H1 (cell line): ENCODE results near the gene SPATA33. TPM values are rescaled to one million over a fixed set of nuclear protein-coding genes. Genes with fewer than 3 reads are reported as not detected.

ENCODE experiments used
- CTCF ChIA-PET: fragments of 300-600 bp; sonication (Branson Sonifier 250); formaldehyde crosslinking; loops from one replicate; lab custom pipeline; 2021; ENCODE audit not compliant: partially characterized antibody; lab: Charles Lee
- POLR2A ChIA-PET: fragments of 300-600 bp; sonication (Branson Sonifier 250); formaldehyde crosslinking; loops from one replicate; lab custom pipeline; 2021; ENCODE audit warnings: inconsistent platforms; ENCODE audit not compliant: partially characterized antibody; lab: Charles Lee
- DNase-seq, 2 experiments: peaks; one replicate each; pipeline versions ENCODE4 v3.0.0 to v3.0.0-alpha.2; 2010 to 2022; ENCODE audit warnings: low spot score in 2 of 2, low read depth in 1 of 2, mixed read lengths in 1 of 2
- FAIRE-seq: peaks from 2 replicates; lab custom pipeline; 2011; peaks lifted over from hg19 to GRCh38; lab: Jason Lieb, UNC
- H2AFZ ChIP-seq: 2 replicates; pipeline ENCODE4 v1.8.1; 2012; ENCODE audit warnings: low read length, inconsistent platforms
- H2AK5ac ChIP-seq: 2 replicates; pipeline ENCODE4 v1.6.1; 2013; ENCODE audit warnings: low read depth, low read length
- H2BK120ac ChIP-seq: replicated peaks from 2 replicates; pipeline ENCODE3; 2013; ENCODE audit warnings: low read depth, low read length, inconsistent platforms
- H2BK12ac ChIP-seq: 2 replicates; pipeline ENCODE4 v1.6.1; 2013; ENCODE audit warnings: low read depth, low read length
- H2BK15ac ChIP-seq: 2 replicates; pipeline ENCODE4 v1.6.1; 2013; ENCODE audit warnings: low read length
- H2BK20ac ChIP-seq: 2 replicates; pipeline ENCODE4 v1.6.1; 2013; ENCODE audit warnings: low read length
- H2BK5ac ChIP-seq: 2 replicates; pipeline ENCODE4 v1.6.1; 2013; ENCODE audit warnings: low read depth, low read length
- H3K14ac ChIP-seq: 2 replicates; pipeline ENCODE4 v1.6.1; 2013; ENCODE audit warnings: inconsistent platforms; ENCODE audit not compliant: insufficient read length
- H3K18ac ChIP-seq: 2 replicates; pipeline ENCODE4 v1.6.1; 2013; ENCODE audit warnings: low read length; ENCODE audit errors: extremely low read depth
- H3K23ac ChIP-seq: 2 replicates; pipeline ENCODE4 v1.6.1; 2013; ENCODE audit warnings: inconsistent platforms; ENCODE audit not compliant: insufficient read length
- H3K23me2 ChIP-seq: 2 replicates; pipeline ENCODE4 v1.6.1; 2013; ENCODE audit warnings: low read depth, low read length
- H3K27ac ChIP-seq: 2 replicates; pipeline ENCODE4 v1.6.1; 2011; ENCODE audit warnings: low read depth, low read length, inconsistent platforms
- H3K27me3 ChIP-seq, 4 experiments: replicated peaks in 1 of 4; 1 replicate in 1 of 4; 2 replicates in 3 of 4; pipeline versions ENCODE4 v1.6.1 to v1.8.1; 2011 to 2013; ENCODE audit warnings: low read length in 3 of 4, mild to moderate bottlenecking in 3 of 4, inconsistent platforms in 2 of 4, mixed read lengths in 2 of 4, moderate library complexity in 1 of 4; ENCODE audit not compliant: control insufficient read depth in 3 of 4, insufficient read depth in 3 of 4; ENCODE audit errors: extremely low read depth in 1 of 4
- H3K36me3 ChIP-seq, 4 experiments: 2 replicates each; pipeline versions ENCODE4 v1.6.1 to v1.8.1; 2011 to 2013; ENCODE audit warnings: mild to moderate bottlenecking in 4 of 4, low read length in 3 of 4, moderate library complexity in 2 of 4, control low read depth in 1 of 4, inconsistent platforms in 1 of 4; ENCODE audit not compliant: insufficient read depth in 4 of 4, control insufficient read depth in 2 of 4
- H3K4ac ChIP-seq: replicated peaks from 2 replicates; pipeline ENCODE3; 2013; ENCODE audit warnings: low read length, low read depth, mixed read lengths, inconsistent platforms; ENCODE audit not compliant: insufficient read length
- H3K4me1 ChIP-seq, 4 experiments: replicated peaks in 1 of 4; 1 replicate in 1 of 4; 2 replicates in 3 of 4; pipeline versions ENCODE4 v1.6.1 to v1.8.1; 2011 to 2013; ENCODE audit warnings: low read length in 3 of 4, inconsistent platforms in 2 of 4, mixed read lengths in 1 of 4; ENCODE audit not compliant: insufficient read depth in 4 of 4, control insufficient read depth in 3 of 4
- H3K4me2 ChIP-seq, 2 experiments: 2 replicates each; pipeline versions ENCODE4 v1.6.1 to v1.8.1; 2011 to 2013; ENCODE audit warnings: low read depth in 2 of 2, low read length in 2 of 2, control low read depth in 1 of 2, inconsistent platforms in 1 of 2, mild to moderate bottlenecking in 1 of 2; ENCODE audit not compliant: insufficient read depth in 1 of 2
- H3K4me3 ChIP-seq, 4 experiments: fragments of 200-600, 300-600 bp in 1 of 4; sonication (generic), shearing (Covaris generic), sonication (Bioruptor Twin) in 1 of 4; 2 replicates each; pipeline versions ENCODE4 v1.5.1 to v1.8.1; 2011 to 2016; ENCODE audit warnings: low read length in 4 of 4, low read depth in 3 of 4, control low read depth in 2 of 4, inconsistent platforms in 2 of 4, mild to moderate bottlenecking in 2 of 4, mixed read lengths in 1 of 4, moderate library complexity in 1 of 4; ENCODE audit not compliant: insufficient read depth in 2 of 4; ENCODE audit errors: extremely low read depth in 1 of 4
- H3K56ac ChIP-seq: replicated peaks from 2 replicates; pipeline ENCODE3; 2013; ENCODE audit warnings: low read depth, mild to moderate bottlenecking, mixed read lengths, low read length, inconsistent platforms; ENCODE audit not compliant: insufficient read length
- H3K79me1 ChIP-seq: 2 replicates; pipeline ENCODE4 v1.6.1; 2013; ENCODE audit warnings: low read depth, low read length, control low read depth
- H3K79me2 ChIP-seq, 2 experiments: 2 replicates each; pipeline versions ENCODE4 v1.6.1 to v1.8.1; 2012 to 2013; ENCODE audit warnings: low read length in 2 of 2, mild to moderate bottlenecking in 2 of 2, inconsistent platforms in 1 of 2; ENCODE audit not compliant: insufficient read depth in 2 of 2, control insufficient read depth in 1 of 2
- H3K9ac ChIP-seq, 4 experiments: replicated peaks in 1 of 4; 1 replicate in 1 of 4; 2 replicates in 3 of 4; pipeline versions ENCODE4 v1.6.1 to v1.8.1; 2011 to 2013; ENCODE audit warnings: low read depth in 3 of 4, low read length in 3 of 4, control low read depth in 2 of 4, mild to moderate bottlenecking in 2 of 4, moderate library complexity in 2 of 4, inconsistent platforms in 1 of 4; ENCODE audit errors: extremely low read depth in 1 of 4
- H3K9me3 ChIP-seq, 2 experiments: 2 replicates each; pipeline versions ENCODE4 v1.6.1 to v1.8.1; 2012 to 2013; ENCODE audit warnings: mild to moderate bottlenecking in 2 of 2, moderate library complexity in 2 of 2, control low read depth in 1 of 2, inconsistent platforms in 1 of 2, low read depth in 1 of 2, low read length in 1 of 2, mixed read lengths in 1 of 2; ENCODE audit not compliant: insufficient read depth in 2 of 2
- H4K20me1 ChIP-seq, 2 experiments: replicated peaks in 1 of 2; 2 replicates each; pipeline versions ENCODE3 to v1.8.1; 2011 to 2013; ENCODE audit warnings: inconsistent platforms in 2 of 2, low read length in 2 of 2, mild to moderate bottlenecking in 1 of 2; ENCODE audit not compliant: insufficient read depth in 2 of 2, control insufficient read depth in 1 of 2
- H4K5ac ChIP-seq: 2 replicates; pipeline ENCODE4 v1.6.1; 2013; ENCODE audit warnings: low read length, low read depth, mixed read lengths, inconsistent platforms; ENCODE audit not compliant: insufficient read length
- H4K8ac ChIP-seq: 2 replicates; pipeline ENCODE4 v1.8.0; 2013; ENCODE audit warnings: mild to moderate bottlenecking, moderate library complexity, low read length, inconsistent platforms; ENCODE audit not compliant: insufficient read depth; ENCODE audit errors: extremely low read depth
- H4K91ac ChIP-seq: replicated peaks from 2 replicates; pipeline ENCODE3; 2013; ENCODE audit warnings: low read length, mixed read lengths, inconsistent platforms; ENCODE audit not compliant: insufficient read length
- ATF2 ChIP-seq: IDR thresholded peaks from 2 replicates; pipeline ENCODE4 v1.6.1; 2012; ENCODE audit warnings: low read length, inconsistent platforms
- EGR1 ChIP-seq: IDR thresholded peaks from 2 replicates; pipeline ENCODE4 v1.6.1; 2011; ENCODE audit warnings: low read depth, low read length, borderline replicate concordance
- KDM1A ChIP-seq: fragments of 200-600, 300-600 bp; sonication (generic); IDR thresholded peaks from 2 replicates; pipeline ENCODE4 v1.7.1; 2016; ENCODE audit warnings: mild to moderate bottlenecking, low read length, borderline replicate concordance
- KDM4A ChIP-seq: IDR thresholded peaks from one replicate; pipeline ENCODE4 v1.7.1; 2012; ENCODE audit warnings: low read depth, mild to moderate bottlenecking, moderate library complexity, low read length, inconsistent platforms; ENCODE audit not compliant: severe bottlenecking
- TBP ChIP-seq: IDR thresholded peaks from 2 replicates; pipeline ENCODE4 v1.6.1; 2011; ENCODE audit warnings: low read depth, low read length, improper control_type of control experiment
- WGBS, 2 experiments: shearing (Covaris generic) in 1 of 2; methylation state at CpG; one replicate each; pipeline versions ENCODE4 v1.1.6 to v1.1.7; 2013 to 2015; ENCODE audit warnings: low lambda C conversion rate in 2 of 2, mixed read lengths in 2 of 2, inconsistent platforms in 1 of 2, low coverage in 1 of 2, missing lambda C conversion rate in 1 of 2; ENCODE audit not compliant: insufficient replicate concordance in 2 of 2, insufficient coverage in 1 of 2, insufficient read length in 1 of 2; ENCODE audit errors: extremely low coverage in 1 of 2, missing lambda C conversion rate in 1 of 2; 5-methylcytosine and 5-hydroxymethylcytosine counted together
- polyA plus RNA-seq, 7 experiments: library from polyadenylated mRNA; depleted of rRNA in 3 of 7; stranded (reverse) in 5 of 7; unstranded in 2 of 7; fragments of >200 nt in 5 of 7; fragments of 200-250 nt in 2 of 7; gene quantifications; 1 replicate in 5 of 7; 2 replicates in 1 of 7; 4 replicates in 1 of 7; pipeline versions ENCODE4 v1.2.1 to v1.2.3, GENCODE V29; 2011 to 2013; ENCODE audit warnings: missing spikeins in 2 of 7, mixed read lengths in 2 of 7
- total RNA-seq: library from RNA; stranded (reverse); fragmentation: NEBNext Ultra II Directional; extraction: Animal tissue kit (Norgen Biotek cat#: 25700); gene quantifications from 2 replicates; pipeline ENCODE4 v1.2.1, GENCODE V29; 2021

SPATA33 gene
- total and polyA plus RNA-seq, 2 of the 8 experiments (the other 6 are each of a cell fraction or from before 2014, with no cell fraction given), result 5.4 to 16.9 TPM

- Histone ChIP-seq H3K9ac (no peak within 1 kb of the TSS; a peak in 1 of 7 replicates), H3K4ac (peak within 1 kb of the TSS; percentile 69), H3K27me3 (no peaks in the 10 kb centered on the region; a peak in 2 of 7 replicates), H2BK5ac (no peak within 1 kb of the TSS), H3K4me2 (no peak within 1 kb of the TSS), H2BK20ac (no peak within 1 kb of the TSS), H4K5ac (no peak within 1 kb of the TSS), H4K91ac (peak within 1 kb of the TSS; percentile 3), H4K8ac (peak within 1 kb of the TSS; percentile 57), H3K23me2 (no peaks in the 10 kb centered on the region), H3K18ac (no peak within 1 kb of the TSS; the same call in 1 of the 2 replicates), H3K79me2 (no peaks in the 10 kb centered on the region), H3K4me1 (peaks cover 0 to 7% (median 2%) of the 10 kb centered on the region in 4 experiments; a peak in 3 of 7 replicates), H4K20me1 (no peaks in the 10 kb centered on the region), H3K79me1 (no peaks in the 10 kb centered on the region; the same call in 1 of the 2 replicates), H2BK15ac (no peak within 1 kb of the TSS), H2AK5ac (no peak within 1 kb of the TSS), H2AFZ (peak within 1 kb of the TSS; percentile 19; the same call in 1 of the 2 replicates), H3K36me3 (no peaks in the 10 kb centered on the region), H2BK120ac (no peak within 1 kb of the TSS), H3K14ac (no peak within 1 kb of the TSS), H2BK12ac (peak within 1 kb of the TSS; percentile 75; the same call in 1 of the 2 replicates), H3K4me3 (no peak within 1 kb of the TSS), H3K23ac (no peak within 1 kb of the TSS), H3K56ac (peak within 1 kb of the TSS; percentile 53), H3K27ac (no peak within 1 kb of the TSS), H3K9me3 (no peaks in the 10 kb centered on the region)
- peak in 1 of 2 experiments; percentile 61 for DNase-seq
- no peak for FAIRE-seq
- 0 out of 2 replicates have a peak, but pooled peaks have one; percentile 14 for TF ChIP-seq EGR1
- TF ChIP-seq TBP, result no peak
- TF ChIP-seq KDM1A, result no peak
- TF ChIP-seq KDM4A, result no peak
- no peak for TF ChIP-seq ATF2
- ChIA-PET CTCF (interaction anchor here (0.6 to 5.1 kb wide), 8 partner anchors 12 to 55 kb away, joined by 3 to 56 read pairs (median 23); no protein-coding TSS in a partner anchor), POLR2A (interaction anchor here (0.9 to 3.2 kb wide), 6 partner anchors 10 to 324 kb away, joined by 3 to 10 read pairs (median 5); no protein-coding TSS in a partner anchor)
- 85% methylated on average over 17 of the region's 19 CpGs; no CpG with 5 or more reads in 1 of the 2 experiments for WGBS, 2 experiments
Observed at GRCh38 chr16:89613231-89613953, 44.2 kb upstream of the SPATA33 start, which contains the start of gene DPEP1. DPEP1 (plus strand) TSS chr16:89613642; CDS start chr16:89630411, 16,769 bp downstream.
